NCI-H1417 (cell line): ENCODE data around the gene LPO.
A peak's percentile ranks its signal among the peaks of the same experiment; 100 is the strongest.

Source experiments
- DNase-seq, 3 experiments: peaks; one replicate each; lab custom pipeline; 2025; lab: John Stamatoyannopoulos, UW

Gene LPO

DNA sequence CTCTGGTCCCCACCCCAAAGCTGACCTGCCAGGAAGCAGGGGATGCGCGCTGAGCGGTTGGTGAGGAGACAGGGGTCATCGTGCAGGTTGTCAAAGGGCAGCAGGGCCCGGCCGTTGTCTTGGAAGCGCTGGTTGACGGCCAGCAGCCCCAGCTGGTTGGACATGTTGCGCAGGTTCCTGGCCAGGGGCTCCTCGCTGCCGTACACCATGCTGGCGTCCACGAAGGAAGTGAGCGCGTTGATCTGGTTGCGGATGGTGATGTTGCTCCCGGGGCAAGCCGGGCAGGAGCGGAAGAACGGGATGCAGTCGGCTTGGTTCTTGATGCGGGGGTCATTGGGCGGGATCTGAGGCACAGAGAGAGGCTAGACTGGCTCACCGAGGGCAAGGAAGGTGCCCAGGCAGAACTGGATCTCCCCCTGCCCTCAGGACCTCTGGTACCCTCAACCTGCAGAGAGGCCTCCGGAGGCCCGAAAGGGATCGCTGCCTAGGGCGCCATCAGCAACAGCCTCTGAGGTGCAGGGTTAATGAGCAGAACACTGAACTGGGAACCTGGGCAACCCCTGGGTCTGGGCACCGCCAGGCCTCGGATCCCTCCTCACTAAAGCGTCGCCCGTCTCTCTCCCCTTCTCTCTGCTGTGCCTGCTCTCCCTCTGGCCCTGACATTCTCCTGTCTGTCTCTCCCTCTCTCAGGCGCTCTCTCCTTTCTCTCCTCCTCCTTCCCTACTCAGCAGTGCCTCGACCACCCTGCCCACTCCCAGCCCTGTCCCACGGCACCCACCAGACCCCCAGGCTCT lies 39.6 kb downstream of the LPO start:
- DNase-seq, result no peak

DNA sequence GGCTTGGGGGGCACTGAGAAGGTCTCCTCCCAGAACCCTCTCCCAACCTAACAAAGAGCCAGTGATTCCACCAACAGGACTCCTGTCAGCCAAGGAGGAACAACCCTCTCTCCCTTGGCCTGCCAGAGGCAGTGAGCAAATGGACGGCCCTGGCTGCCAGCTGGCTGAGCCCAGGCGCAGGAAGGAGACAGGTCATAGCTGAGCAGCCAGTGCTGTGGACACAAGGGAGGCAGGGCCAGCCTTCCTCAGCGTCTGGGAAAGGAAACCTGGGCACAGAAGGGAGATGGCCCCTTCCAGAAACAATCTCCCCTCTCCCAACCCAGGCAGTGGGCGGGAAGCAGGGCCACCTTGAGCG lies 40.3 kb downstream of the LPO start:
- no peak for DNase-seq

DNA sequence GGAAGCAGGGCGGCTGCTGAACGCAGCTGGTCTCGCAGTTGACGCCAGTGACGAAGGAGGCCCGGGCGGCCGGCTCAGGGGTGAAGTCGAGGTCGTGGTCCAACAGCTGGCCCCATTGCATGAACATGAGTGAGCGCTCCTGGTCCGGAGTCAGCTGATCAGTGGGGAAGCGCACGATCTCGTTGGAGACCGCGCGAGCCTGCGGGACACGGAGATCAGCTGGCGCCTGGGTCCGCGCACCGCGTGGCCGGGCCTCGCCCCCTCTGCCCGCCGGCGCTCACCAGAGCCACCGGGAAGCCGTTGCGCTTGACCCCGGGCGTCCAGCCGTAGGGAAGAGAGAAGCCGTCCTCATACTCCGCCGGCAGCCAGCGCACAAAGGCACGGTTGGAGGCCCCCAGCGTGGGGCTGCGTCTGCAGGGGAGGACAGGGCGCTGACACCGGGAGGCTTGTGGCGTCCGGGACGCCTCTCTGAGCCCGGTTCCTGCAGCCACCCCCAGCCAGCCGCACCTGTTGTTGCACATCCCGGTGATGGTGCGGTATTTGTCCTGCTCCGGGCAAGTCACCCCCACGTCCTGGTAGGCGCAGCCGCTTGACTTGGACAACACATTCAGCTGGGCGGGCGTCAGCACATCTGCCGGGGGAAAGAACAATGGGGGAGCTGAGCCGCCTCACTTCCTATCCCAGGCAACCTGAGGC lies 40.8 kb downstream of the LPO start:
- peak in 2 of 3 experiments; percentile 76 to 77 for DNase-seq

DNA sequence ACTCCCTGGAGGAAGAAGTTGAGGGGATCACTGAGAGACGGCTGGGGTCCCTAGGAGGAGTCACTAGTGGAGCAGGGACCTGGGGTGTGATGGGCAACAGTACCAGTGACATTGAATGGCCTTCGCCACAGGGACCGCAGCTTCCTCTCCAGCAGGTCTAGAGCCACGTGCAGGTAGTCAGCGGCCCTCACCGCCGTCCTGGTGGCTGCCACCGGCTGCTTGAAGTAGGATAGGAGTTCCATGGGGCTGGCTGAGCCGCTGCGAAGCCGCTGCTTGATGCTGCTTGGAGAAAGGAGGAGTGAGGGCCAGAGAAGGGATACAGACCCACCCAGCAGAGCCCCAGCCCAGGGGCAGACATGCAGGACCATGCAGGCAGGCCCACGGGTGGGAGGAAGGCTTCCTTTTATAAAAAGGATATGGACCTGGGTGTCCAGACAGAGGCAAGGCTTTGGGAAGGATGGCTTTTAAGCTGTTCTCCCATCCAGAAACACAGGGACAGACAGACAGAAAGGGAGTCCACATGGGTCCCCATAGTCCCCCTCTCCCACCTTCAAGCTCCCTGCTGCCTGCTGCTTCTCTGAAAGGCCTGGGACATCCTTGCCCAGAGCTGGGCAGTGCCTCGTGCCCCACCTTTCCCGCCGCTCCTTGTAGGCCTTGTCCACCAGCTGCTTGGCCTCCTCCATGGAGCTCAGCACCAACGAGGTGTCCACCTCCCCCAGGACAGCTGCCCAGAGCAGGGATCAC lies 41.5 kb downstream of the LPO start:
- DNase-seq, result no peak

DNA sequence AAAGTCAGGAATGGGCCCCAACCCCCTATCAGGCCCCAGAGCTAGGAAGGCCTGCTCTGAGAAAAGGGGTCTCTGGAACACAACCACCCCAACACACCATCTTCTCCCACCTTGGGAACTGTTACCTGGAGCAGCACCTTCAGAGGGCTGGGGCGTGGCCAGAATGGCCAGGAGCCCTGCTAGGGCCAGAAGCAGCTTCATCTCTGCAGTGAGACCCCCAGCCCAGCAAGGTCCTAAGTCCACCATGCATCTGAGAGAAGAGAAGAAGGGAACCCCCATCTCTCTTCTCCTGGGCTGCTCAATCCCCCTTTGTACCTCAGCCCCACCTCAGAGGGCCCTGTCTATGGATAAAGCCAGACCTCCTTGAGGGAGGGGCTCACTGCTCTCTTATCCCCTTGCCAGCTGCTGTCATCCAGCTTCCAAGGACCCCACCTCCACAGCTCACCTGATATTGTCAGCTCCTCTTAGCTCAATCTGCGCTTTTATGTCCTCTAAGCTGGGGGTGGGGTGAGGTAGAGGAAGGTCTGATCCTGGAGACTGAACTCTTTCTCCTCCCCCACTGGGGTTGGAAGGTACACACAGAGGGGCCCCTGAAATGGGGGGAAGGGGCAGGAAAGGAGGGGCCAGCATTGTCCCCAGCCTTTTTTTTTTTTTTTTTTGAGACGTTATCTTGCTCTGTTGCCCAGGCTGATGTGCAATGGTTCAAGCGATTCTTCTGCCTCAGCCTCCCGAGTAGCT lies 42.3 kb downstream of the LPO start, which contains the start of gene MPO:
Gene MPO (minus strand): TSS at position 456 of the 738 bp plus-strand sequence. CDS start 177 bp downstream, at position 279.
- DNase-seq, result no peak

DNA sequence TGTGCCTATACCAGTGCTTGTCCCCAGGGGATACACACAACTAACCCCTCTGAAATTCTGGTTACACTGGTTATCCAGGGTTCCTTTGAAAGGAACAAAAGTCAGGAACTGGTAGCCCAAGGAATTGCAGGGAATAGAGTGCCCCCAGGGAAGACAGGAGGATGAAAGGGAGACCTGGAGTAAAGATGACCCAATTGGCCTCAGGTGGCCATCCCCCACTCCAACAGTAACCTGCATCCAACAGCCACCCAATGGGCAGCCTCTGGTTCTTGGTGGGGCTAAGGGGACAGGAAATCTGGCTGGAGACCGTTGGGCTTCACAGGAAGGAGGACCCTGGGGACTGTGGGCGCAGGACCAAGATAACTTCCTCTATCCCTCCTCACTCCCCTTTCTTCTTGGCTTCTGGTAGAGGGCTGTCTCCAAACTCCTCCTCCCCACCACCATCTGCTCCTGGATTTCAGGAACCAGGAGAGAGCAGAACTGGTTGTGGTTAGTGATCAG lies 43.2 kb downstream of the LPO start:
- DNase-seq, result no peak

DNA sequence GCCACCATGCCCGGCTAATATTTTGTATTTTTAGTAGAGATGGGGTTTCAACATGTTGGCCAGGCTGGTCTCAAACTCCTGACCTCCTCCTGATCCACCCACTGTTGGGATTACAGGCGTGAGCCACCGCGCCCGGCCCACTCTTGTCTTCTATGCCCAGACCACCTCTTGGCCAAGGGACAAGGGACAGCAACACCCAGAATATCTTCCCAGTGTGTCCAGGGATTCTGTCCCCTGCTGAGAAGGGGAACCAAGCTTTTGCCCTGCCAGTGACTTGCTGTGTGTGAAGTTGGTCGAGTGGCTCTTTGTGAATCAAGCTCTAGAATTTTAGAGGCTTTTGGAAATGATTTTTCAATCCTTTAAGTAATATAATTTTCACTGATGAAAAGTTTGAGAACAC lies 44.1 kb downstream of the LPO start:
- DNase-seq, result no peak

DNA sequence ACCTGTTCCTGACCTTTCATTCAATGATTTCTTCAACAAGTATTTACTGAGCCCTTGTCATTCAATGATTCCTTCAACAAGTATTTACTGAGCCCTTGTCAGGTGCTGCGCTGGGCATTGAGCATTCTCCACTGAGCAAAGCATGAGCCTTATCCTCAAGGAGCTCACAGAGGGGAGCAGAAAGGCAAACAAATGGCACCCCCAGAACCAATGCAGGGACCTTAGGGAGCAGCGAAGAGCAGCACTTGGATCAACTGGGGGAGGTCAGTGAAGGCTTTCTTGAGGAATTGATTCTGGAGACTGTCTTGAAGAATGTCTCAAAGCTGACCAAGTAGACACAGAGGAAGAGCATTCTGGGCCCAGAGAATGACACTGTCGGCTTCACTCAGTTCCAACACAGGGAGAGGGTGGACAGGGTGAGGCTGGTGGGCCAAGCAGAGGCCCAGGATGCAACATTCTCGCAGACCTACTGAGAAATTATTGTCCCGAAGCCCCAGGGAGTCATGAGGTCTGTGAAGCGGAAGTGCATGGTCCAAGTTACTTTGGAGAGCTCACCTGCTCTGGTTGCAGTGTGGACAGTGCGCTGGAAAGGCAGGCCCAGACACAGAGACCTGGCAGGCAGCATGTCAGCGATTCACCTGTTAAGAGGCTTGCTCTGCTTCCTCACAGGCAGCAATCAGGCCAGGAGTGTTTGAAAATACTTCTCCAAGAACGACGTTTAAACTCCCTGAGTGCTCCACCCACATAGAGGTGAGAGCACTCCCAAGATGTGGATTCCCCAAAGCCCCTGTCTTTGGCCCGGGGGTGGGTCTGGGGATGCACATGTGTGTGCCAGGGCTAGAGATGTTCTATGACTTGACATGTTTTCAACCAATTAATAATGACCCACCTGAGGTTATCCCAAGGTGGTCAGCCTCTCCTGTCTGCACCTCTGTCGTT lies 45.6 kb downstream of the LPO start:
- DNase-seq, result no peak

DNA sequence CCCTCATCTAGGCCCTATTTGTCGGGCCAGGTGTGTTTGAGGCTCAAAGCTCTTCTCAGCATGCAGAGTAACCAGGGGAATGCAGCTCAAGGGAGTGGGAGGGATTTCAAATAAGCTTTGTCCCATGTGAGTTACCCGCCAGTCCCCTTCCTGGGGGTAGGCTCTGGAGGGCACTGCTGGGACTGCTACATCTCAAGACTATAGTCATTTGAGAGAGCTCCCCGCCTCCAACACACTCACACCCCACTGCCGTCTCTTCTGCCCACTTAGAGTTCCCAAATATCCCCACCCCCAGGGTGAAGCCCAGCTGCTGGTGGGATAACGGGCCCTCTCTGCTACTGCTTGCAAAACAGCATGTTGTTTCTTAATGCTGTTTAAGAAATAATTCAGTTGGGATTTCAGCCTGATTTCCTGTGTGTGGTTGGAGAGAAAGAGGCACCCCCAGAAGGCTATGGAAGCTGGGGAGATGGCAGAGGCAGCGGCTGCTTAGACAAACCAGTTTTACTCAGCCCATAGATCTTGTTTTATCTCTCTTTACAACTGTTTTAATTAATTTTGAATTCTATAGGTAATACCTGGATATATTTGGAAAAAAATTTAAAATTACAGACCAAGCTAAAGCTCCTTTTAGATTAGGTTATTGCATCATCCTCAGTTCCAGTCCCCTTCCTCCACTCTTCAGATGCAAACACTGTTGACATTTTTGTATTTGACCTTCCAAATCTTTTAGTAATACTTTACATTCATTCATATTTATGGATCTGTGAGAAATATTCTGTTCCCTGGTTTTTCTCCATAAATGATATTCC lies 46.4 kb downstream of the LPO start:
- DNase-seq, result no peak

DNA sequence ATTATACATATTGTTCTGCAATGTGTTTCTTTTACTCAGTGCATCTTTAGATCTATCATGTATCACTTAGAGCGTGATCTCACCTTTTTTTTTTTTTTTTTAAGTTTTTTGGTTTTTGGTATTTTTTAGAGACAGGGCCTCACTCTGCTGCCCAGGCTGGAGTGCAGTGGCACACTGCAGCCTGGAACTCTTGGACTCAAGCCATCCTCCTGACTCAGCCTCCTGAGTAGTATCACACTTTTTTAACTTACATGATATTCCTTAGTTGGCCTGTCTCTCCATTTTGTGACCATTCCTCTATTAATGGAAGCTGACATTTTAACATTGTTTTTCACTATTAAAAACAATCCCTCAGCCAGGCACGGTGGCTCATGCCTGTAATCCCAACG lies 47.0 kb downstream of the LPO start:
- no peak for DNase-seq

DNA sequence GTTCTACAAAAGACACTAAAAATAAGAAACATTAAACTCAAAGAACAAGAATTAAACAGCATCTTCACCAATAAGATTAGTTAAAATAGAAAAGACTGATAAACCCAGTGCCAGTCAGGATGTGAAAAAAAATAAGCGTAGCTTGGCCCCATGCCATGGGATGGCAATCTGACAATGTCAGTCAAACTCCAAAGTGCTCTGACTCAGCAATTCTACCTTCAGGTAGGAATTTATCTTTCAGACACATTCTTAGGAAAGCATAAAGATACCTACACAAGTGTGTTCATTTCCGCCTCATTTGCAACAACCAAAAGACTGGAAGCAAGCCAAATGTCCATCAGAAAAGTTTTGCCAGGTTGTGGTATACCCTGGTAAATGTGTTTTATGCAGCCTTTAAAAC lies 51.5 kb downstream of the LPO start:
- DNase-seq, result peak in 2 of 3 experiments; percentile 10 to 77

DNA sequence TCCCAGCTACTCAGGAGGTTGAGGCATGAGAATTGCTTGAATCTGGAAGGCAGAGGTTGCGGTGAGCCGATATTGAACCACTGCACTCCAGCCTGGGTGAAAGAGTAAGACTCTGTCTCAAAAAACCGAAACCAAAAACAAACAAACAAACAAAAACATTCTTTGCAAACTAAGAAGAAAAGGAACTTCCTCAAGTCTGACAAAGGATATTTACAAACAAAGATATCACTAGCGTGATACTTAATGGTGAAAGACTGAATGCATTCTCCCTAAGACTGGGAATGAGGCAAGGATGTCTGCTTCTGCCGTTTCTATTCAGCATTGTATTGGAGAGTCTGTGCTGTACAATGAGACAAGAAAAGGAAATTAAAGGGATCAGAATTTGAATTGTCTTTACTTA lies 52.9 kb downstream of the LPO start:
- DNase-seq, result no peak

DNA sequence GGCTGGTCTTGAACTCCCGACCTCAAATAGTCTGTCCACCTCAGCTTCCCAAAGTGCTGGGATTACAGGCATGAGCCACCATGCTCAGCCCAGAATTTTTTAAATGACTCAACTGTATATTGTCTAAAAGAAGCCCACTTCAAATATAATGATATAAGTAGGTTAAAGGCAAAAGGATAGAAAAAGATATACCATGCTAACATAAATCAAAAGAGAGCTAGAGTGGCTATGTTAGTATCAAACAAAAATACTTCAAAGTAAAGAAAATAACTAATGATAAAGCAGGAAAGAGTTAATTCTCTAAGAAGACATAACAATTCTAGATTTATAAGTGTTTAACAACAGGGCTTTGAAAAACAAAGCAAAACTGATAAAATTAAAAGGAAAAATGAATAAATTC lies 55.6 kb downstream of the LPO start:
- no peak for DNase-seq

DNA sequence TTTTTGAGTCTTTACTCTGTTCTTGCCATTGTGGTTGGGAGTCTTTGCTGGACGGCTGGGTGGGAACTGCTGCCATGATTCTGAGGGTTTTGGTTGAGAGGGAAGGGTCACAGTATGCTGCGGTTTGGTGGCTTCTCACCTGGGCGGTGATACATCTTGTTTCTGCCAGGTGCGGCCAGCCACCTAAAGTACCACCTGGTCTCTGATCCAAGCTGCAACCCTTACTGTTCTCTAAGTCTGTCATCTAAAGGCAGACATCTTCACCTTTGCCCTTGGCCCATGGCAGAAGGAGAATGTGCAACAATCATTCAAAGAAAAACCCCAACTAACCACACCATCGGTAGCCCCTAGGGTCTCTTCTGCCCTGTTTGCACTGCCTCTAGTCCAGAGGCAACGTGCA lies 62.0 kb downstream of the LPO start:
- no peak for DNase-seq

DNA sequence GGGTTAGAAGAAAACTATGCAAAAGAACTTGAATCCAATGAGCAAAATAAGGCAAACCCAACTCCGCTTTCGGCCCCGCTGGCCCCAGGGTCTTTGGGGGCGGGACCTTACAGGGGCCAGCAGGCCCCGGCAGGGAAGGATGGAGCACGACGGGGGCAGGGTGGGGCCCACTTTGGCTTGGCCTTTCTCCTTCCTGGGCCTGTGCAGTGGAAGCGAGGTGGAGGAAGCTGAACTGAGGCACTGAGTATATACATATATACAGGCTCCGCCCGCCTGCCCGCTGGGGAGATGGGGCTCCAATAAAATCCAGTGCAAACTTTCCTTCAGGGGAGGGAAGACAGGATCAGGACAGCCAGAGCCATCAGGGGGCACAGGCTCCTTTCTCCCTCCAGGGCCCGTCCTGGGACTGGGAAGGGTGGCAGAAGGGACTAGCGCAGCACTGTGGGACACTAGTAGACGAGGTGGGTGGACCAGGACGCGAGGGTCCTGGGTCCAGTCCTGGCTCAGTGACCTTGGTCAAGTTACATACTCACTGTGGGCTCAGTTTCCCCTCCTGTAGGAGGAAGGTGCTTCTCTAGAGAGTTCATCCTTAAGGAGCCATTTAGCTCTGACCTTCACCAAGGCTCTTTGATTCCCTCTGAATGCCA lies 63.2 kb downstream of the LPO start:
- no peak for DNase-seq

DNA sequence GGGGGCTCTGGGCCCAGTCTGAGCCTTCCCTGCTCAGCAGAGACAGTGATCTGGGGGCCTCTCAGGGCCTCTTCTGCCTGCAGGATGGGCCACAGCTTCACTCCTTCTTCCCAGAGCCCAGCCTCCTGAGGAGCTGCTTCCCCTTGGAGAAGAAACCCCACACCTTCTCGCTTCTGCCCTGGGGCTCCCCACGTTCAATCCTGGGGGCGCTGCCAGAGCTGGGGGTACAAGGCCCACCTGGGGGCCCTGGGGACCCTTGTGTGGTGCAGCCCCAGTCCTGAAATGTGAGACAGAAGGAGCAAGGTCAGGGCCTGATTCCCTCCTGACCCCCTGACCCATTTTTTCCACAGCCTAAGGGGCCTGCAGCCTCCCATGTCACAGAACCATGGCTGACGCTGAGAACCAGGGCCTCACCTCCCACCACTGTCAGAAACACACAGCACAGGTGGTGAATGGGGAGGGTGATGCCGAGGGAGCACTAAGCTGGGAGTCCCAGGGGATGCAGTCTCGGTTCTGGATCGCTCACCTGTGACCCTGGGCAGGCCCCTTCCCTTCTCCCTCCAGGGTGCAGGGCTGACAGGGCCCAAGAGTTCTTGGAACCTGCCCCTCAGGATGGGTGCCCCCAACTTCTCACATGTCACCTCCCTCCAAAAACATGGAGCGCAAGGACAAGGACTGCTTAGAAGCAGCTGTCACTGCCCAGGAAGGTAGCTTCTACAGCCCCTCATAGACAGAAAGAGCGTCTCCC lies 64.0 kb downstream of the LPO start:
- no peak for DNase-seq

DNA sequence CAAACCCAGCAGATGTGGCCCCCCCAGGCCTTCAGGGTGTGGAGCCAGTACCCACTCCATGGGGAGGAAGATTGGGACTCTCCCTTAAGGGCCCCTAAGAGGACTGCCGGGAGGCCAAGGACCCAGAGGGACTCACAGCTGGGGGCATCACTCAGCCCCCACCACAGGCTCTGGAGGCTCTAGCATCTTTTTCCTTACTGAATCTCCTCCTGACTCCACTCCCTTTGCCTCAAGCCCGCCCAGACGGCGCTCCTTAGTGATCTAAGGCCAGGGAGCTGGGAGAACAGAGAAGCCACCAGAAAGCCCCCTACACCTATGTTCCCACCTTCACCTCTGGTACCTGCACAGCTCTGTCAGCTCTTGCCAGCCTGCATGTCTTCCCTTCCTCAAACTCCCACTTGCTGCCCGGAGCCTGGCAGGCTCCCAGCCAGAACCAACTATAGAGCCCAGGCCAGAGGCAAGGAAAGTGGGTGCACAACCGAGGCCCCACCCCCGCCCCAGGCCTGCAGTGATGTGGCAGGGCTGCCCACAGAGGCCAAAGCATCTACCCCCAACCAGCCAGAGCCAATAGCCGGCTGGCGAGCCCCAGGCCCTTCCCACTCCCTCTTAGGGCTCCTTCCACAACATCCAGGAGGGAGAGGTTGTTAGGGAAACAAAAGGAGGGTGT lies 64.7 kb downstream of the LPO start:
- DNase-seq, result no peak
